Left lobe of liver (tissue), 2 donors: ENCODE results near the gene NCOA3. TPM values are rescaled to one million over a fixed set of nuclear protein-coding genes. Genes with fewer than 3 reads are reported as not detected.
A peak's percentile ranks its signal among the peaks of the same experiment; 100 is the strongest.
"Not testable (repeated sequence)": the region's sequence is repeated elsewhere in the genome, so short reads cannot be mapped to it uniquely, and the experiment has no call there.

Experiments used
- ATAC-seq: fragments of 200-7000 bp; cut with Tn5 transposase; one replicate; pipeline ENCODE4 v1.9.1; 2020; ENCODE audit warnings: mild to moderate bottlenecking, moderate library complexity
- DNase-seq: peaks from one replicate; pipeline ENCODE4 v3.0.0-alpha.2; 2020; ENCODE audit warnings: low spot score
- total RNA-seq: library from RNA; stranded (reverse); gene quantifications from one replicate; pipeline ENCODE4 v1.2.1, GENCODE V29; 2021
- donor health status: DM: no; HTN: no; CAD: no; lungs with moderate emphysema.
- donor health status: DM: no; HTN: yes; CAD: no.

NCOA3 gene
- total RNA-seq, 1 donor from 2014 or later: 11.2 TPM

GRCh38 chr20:47558295-47559066 lies 56.8 kb downstream of the NCOA3 start:
- no peak for ATAC-seq
- no peak for DNase-seq

DNA sequence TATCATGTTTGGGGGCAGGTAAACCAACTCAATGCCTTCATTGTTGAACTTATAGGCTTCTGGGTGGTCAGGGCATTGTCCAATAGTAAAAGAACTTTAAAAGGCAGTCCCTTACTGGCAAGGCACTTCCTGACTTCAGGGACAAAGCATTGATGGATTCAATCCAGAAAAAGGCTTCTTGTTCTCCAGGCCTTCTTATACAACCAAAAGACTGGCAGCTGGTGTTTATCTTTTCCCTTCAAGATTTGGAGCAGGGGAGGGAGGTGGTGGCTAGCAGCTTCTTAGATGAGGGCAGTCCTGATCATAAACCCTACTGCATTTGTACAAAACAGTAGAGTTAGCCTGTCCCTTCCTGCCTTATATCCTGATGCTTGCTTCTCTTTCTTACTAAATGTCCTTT lies 57.5 kb downstream of the NCOA3 start:
- ATAC-seq (no peak), DNase-seq (no peak)

DNA sequence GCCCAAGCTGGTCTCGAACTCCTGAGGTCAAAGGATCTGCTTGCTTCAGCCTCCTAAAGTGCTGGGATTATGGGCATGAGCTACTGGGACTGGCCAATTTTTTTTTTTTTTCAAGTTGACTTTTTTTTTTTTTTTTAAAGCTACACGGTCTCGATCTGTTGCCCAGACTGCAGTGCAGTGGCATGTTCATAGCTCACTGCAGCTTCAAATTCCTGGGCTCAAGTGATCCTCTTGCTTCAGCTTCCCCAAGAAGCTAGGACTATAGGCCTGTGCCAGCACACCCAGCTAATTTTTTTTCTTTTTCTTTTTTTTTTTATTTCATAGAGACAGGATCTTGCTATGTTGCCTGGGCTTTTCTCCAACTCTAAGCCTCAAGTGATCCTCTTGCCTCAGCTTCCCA lies 59.5 kb downstream of the NCOA3 start:
- ATAC-seq (peak; percentile 23), DNase-seq (no peak)

- ATAC-seq: no peak
- DNase-seq: no peak
These were observed 60.2 kb downstream of the NCOA3 start for GRCh38 chr20:47561603-47562583.

DNA sequence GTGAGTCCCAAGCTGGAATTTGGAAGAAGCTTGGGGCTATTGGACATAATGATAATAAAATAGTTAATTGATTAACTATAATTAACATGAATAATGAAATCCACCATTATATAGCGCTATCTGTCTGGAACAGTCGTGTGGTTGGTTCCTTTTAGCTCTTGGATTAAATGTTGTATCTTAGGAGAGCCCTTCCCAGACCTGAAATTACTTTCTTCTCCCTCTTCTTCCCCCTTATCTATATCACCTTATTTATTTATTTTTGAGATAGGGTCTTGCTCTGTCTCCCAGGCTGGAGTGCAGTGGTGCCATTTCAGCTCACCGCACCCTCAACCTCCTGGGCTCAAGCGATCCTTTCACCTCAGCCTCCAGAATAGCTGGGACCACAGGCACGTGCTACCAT lies 64.6 kb downstream of the NCOA3 start:
- DNase-seq (no peak), ATAC-seq (no peak)

DNA sequence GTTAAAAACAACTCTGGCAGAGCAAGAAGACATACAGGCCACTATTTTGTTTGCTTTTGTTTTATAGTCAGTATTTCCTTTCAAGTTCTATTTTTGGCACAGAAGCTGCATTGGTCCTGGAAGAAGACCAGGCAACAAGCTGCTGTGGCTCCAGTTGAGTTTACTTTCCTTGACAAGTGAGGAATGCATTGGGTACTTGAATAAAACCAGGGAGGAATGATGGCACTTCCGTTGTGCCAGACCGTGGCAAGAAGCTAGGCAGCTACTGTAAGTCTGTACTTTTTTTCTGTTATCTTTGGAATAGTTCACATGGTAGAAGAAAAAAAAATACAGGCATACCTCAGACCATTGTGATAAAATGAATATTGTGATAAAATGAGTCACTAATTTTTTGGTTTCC lies 66.3 kb downstream of the NCOA3 start:
- ATAC-seq (peak; percentile 86), DNase-seq (no peak)

DNA sequence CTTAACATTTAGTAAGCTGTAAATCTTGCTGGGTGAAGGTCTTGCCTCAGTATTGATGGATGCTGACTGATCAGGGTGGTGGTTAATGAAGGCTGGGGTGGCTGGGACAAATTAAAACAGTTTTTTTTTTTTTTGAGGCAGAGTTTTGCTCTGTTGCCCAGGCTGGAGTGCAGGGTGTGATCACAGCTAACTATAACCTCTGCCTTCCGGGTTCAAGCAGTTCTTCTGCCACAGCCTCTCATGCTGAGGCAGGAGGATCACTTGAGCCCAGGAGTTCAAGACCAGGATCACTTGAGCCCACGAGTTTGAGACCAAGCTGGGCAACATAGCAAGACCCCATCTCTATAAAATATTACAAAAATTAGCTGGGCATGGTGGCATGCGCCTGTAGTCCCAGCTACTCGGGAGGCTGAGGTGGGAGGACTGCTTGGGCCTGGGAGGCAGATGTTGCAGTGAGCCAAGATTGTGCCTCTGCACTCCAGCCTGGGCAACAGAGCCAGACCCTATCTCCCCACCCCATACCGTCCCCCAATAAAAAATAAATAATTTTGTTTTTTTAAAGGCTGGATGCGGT lies 67.2 kb downstream of the NCOA3 start:
- ATAC-seq (no peak), DNase-seq (no peak)

- no peak for DNase-seq
- ATAC-seq: no peak
These were observed 69.7 kb downstream of the NCOA3 start for GRCh38 chr20:47571426-47571825.

DNA sequence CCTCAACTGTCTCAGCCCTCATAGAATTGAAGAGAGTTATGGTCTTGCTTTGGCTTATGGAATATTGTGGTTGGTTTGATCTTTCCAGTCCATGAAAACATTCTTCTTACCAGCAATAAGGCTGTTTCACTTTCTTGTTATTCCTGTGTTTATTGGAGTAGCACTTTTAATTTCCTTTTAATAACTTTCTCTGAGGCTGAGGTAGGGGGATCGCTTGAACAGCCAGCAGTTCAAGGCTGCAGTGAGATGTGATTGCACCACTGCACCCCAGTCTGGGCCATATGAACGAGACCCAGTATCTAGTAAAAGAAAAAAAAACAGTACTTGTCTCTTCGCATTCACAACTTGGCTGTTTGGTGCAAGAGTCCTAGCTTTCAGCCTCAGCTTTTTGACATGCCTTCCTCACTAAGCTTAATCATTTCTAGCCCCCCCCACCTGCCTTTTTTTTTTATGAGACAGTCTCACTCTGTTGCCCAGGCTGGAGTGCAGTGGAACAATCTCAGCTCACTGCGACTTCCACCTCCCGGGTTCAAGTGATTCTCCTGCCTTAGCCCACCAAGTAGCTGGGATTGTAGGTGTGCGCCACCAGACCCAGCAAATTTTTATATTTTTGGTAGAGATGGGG lies 70.5 kb downstream of the NCOA3 start:
- ATAC-seq (no peak), DNase-seq (no peak)

- ATAC-seq: no peak
- no peak for DNase-seq
These were observed 71.9 kb downstream of the NCOA3 start for GRCh38 chr20:47573559-47573958.

GRCh38 chr20:47574616-47575364 lies 73.1 kb downstream of the NCOA3 start:
- ATAC-seq (no peak), DNase-seq (no peak)

DNA sequence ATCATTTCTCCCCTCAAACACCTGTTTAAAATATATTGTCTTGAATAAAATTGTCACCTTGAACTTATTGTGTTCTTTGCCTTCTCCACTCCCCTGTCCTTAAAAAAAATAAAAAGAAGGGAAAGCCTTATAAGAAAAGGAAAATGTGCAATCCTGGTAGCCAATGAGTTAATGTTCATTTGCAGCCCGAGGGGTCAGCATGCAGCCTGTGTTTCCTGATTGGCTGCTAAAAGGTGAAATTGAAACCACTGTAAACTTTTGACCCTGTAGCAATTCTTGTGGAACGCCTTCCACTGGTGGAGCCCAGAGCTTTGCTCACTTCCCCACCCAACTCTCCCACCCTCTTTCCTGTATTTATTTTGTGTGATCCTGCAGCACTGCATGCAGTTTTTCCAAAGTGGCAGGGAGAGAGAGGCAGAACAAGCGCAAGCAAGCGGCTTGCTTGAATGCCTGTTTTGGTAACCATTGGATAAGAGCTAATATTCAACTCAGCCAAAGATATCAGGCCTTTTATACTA lies 74.9 kb downstream of the NCOA3 start:
- ATAC-seq: peak; percentile 96
- DNase-seq: peak; percentile 82

- DNase-seq (no peak), ATAC-seq (no peak)
These were observed 75.6 kb downstream of the NCOA3 start for GRCh38 chr20:47577314-47577713.

DNA sequence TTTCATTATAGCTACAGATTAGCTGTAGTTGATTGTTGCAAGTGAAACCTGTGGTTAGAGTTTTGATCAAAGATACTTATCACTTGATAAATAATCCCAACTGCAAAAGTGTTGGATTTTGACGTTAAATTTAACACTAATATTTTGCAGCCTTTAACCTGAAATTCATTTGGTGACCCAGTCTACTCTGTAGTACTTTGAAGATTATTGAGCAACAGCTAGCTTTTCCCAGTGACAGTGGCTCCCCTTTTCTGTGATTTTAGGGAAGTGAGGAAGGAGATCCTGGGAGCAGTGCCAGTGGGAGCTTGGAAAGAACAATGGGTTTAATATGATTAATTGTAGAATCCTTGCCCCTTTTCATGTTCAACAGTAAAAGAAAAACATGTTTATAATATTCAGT lies 76.9 kb downstream of the NCOA3 start:
- no peak for DNase-seq

GRCh38 chr20:47580686-47581085 lies 79.0 kb downstream of the NCOA3 start:
- DNase-seq, ATAC-seq: not testable (repeated sequence)

More for the DNA sequence above, 76.9 kb downstream of the NCOA3 start:
- ATAC-seq: peak; percentile 12

DNA sequence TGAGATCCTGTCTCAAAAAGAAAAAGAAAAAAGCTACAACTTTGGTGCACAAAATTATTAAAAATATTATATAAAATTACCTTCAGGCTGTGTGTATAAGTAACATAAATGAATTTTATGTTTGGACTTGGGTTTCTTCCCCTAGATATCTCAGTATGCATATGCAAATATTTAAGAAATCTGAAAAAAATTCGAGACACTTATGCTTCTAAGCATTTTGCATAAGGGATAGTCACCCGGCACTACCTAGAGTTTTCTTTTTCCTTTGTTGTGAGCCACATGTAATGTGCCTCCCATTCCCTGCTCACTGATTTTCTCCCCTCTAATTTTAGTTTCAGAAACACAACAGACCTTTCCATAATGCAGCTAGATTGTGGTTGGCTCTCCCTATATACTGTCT lies 79.4 kb downstream of the NCOA3 start:
- no peak for DNase-seq
- no peak for ATAC-seq

DNA sequence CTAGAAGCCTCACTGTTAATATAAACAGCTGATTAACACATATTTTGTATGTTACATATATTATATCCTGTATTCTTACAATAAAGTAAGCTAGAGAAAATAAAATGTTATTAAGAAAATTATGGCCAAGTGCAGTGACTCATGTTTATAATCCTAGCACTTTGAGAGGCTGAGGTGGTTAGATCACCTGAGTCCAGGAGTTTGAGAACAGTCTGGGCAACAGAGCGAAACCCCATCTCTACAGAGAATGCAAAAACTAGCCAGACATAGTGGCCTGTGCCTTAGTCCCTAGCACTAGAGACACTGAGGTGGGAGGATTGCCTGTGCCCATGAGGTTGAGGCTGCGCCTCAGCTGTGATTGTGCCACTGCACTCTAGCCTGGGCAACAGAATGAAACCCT lies 81.9 kb downstream of the NCOA3 start:
- ATAC-seq (no peak), DNase-seq (no peak)

- no peak for DNase-seq
- no peak for ATAC-seq
These were observed 83.5 kb downstream of the NCOA3 start for GRCh38 chr20:47585087-47585747.

GRCh38 chr20:47586649-47587294 lies 85.1 kb downstream of the NCOA3 start:
- ATAC-seq: peak; percentile 18
- no peak for DNase-seq
